NT2/D1 (cell line): ENCODE measurements around the gene PSMB11.

Experiments used
- DNase-seq: peaks from one replicate; pipeline ENCODE4 v3.0.0-alpha.2; 2011; ENCODE audit warnings: low read depth, low spot score
- H3K27me3 ChIP-seq: 2 replicates; pipeline ENCODE4 v1.6.0; 2011; ENCODE audit warnings: mild to moderate bottlenecking; ENCODE audit not compliant: insufficient read length, insufficient read depth
- H3K36me3 ChIP-seq: 2 replicates; pipeline ENCODE4 v1.6.1; 2011; ENCODE audit warnings: mild to moderate bottlenecking, low read length, mixed read lengths; ENCODE audit not compliant: insufficient read depth, insufficient read length
- H3K4me1 ChIP-seq: 2 replicates; pipeline ENCODE4 v1.5.1; 2011; ENCODE audit not compliant: insufficient read depth, insufficient read length
- H3K4me3 ChIP-seq: 2 replicates; pipeline ENCODE4 v1.5.1; 2011; ENCODE audit warnings: low read depth; ENCODE audit not compliant: insufficient read length
- H3K9ac ChIP-seq: 2 replicates; pipeline ENCODE4 v1.6.0; 2011; ENCODE audit warnings: low read depth; ENCODE audit not compliant: insufficient read length
- H3K9me3 ChIP-seq: 2 replicates; pipeline ENCODE4 v1.5.1; 2011; ENCODE audit warnings: mild to moderate bottlenecking, low read length; ENCODE audit not compliant: insufficient read depth
- SUZ12 ChIP-seq: IDR thresholded peaks from 2 replicates; pipeline ENCODE4 v1.6.1; 2011; ENCODE audit not compliant: insufficient read length, insufficient read depth; ENCODE audit errors: extremely low read depth
- YY1 ChIP-seq: IDR thresholded peaks from 2 replicates; pipeline ENCODE4 v1.6.1; 2011; ENCODE audit not compliant: insufficient read length, insufficient read depth
- ZNF274 ChIP-seq: IDR thresholded peaks from 2 replicates; pipeline ENCODE4 v1.6.1; 2011; ENCODE audit warnings: mild to moderate bottlenecking, low read depth, low read length

PSMB11 gene

DNA sequence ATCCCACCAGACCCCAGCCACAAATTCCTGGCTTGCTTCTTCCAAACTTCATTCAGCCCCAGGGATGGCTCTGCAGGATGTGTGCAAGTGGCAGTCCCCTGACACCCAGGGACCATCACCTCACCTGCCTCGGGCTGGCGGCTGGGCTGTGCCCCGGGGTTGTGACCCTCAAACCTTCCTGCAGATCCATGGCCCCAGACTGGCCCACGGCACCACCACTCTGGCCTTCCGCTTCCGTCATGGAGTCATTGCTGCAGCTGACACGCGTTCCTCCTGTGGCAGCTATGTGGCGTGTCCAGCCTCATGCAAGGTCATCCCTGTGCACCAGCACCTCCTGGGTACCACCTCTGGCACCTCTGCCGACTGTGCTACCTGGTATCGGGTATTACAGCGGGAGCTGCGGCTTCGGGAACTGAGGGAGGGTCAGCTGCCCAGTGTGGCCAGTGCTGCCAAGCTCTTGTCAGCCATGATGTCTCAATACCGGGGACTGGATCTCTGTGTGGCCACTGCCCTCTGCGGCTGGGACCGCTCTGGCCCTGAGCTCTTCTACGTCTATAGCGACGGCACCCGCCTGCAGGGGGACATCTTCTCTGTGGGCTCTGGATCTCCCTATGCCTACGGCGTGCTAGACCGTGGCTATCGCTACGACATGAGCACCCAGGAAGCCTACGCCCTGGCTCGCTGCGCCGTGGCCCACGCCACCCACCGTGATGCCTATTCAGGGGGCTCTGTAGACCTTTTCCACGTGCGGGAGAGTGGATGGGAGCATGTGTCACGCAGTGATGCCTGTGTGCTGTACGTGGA is at the start of gene PSMB11:
Gene PSMB11, plus strand, starts transcription at position 51 of the 804 bp plus-strand sequence. Its CDS starts 14 bp downstream, at position 65.
- Histone ChIP-seq H3K27me3 (no peaks in the 10 kb centered on the region), H3K36me3 (no peaks in the 10 kb centered on the region), H3K4me3 (no peak within 1 kb of the TSS), H3K9ac (no peak within 1 kb of the TSS), H3K9me3 (no peaks in the 10 kb centered on the region), H3K4me1 (no peaks in the 10 kb centered on the region)
- TF ChIP-seq ZNF274 (no peak), SUZ12 (no peak), YY1 (no peak)
- no peak for DNase-seq

- Histone ChIP-seq H3K4me3 (no peak overlapping the region), H3K4me1 (no peaks in the 10 kb centered on the region), H3K9me3 (no peaks in the 10 kb centered on the region), H3K27me3 (no peaks in the 10 kb centered on the region), H3K9ac (no peak overlapping the region), H3K36me3 (peaks cover 5% of the 10 kb centered on the region)
- DNase-seq, result no peak
- no peak for TF ChIP-seq ZNF274
- TF ChIP-seq YY1, result no peak
Observed at GRCh38 chr14:22993517-22993916, 48.5 kb upstream of the PSMB11 start.

- Histone ChIP-seq H3K9me3 (no peaks in the 10 kb centered on the region), H3K4me3 (no peak overlapping the region), H3K36me3 (peaks cover 6% of the 10 kb centered on the region), H3K27me3 (no peaks in the 10 kb centered on the region), H3K9ac (no peak overlapping the region), H3K4me1 (no peaks in the 10 kb centered on the region)
- TF ChIP-seq SUZ12 (no peak), ZNF274 (no peak), YY1 (no peak)
- DNase-seq, result no peak
Observed at GRCh38 chr14:22994762-22995275, 47.2 kb upstream of the PSMB11 start.

GRCh38 chr14:22995889-22996625 is 46.0 kb upstream of the PSMB11 start:
- Histone ChIP-seq H3K4me3 (no peak overlapping the region), H3K9me3 (no peaks in the 10 kb centered on the region), H3K27me3 (no peaks in the 10 kb centered on the region), H3K9ac (no peak overlapping the region), H3K4me1 (no peaks in the 10 kb centered on the region), H3K36me3 (peaks cover 4% of the 10 kb centered on the region)
- DNase-seq, result no peak
- TF ChIP-seq YY1, result no peak
- no peak for TF ChIP-seq SUZ12
- TF ChIP-seq ZNF274, result no peak

DNA sequence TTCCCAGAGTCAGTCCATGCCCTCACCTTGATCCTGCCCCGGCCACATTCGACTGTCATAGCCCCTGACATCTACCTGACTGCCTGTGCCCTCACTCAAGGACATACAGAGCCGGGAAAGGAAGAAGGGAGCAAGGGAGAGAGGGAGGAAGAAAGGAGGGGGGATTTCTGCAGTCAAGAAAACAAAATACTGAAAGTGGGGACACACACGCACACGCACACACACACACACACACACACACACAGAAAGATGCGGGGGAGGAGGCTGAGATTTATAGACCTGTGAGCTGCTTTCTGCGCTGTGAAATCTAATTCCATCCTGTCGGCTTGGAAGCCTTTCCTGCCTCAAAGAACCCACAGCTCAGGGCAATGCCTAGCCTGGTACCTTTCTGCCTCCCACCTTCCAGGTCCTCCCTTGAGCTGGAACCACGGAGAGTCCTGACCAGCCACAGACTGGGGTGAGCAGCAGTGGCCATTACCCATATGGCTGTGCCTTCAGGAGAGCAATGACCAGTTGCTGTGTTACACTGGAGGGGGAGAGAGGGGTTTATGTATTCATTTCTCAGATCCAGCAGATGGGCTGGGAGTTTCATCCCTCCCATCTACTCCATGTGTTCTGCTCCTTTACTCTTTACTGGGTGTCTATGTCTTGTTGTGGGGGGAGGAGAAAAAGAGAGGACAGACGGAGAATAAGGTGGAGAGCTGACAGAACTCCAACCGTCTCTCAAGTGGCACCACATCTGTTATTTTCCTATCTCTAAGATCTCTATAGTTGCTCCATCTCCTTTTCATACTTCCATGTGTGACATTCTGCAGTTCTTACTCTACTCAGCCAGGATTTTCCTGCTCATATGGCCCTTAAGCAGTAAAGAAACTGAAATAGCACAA is 45.0 kb upstream of the PSMB11 start:
- TF ChIP-seq SUZ12 (no peak), ZNF274 (no peak), YY1 (no peak)
- Histone ChIP-seq H3K9ac (no peak overlapping the region), H3K9me3 (no peaks in the 10 kb centered on the region), H3K4me1 (no peaks in the 10 kb centered on the region), H3K27me3 (no peaks in the 10 kb centered on the region), H3K4me3 (no peak overlapping the region), H3K36me3 (peaks cover 4% of the 10 kb centered on the region)
- no peak for DNase-seq

DNA sequence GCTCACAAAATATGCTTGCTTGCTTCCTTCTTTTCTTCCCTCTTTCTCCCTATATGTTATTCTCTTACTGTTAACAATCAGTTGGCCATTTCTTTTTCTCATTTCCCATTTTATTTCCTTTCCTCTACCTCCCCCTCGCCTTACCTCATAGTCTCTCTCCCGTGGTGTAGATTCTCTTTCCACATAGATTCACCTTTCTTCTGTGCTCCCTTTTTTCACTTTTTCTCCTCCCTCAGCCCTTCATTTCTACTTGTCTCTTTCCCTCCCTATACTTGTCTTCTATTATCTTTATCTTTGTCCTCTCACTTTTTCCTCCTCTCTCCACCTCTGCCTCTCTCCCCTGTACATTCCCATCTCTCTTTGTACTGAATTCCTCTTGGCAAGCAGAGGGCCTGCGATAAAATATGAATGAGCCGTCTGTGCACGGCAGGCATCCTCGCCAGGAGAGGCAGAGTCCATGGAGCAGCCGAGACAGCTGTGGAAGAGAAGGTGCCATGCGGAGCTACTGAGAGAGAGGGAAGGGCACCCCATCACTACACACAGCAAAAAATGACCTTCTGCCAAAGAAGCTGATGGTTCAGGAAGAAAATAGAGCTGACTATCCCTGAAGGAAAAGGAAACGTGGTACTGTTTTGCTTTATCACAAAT is 44.2 kb upstream of the PSMB11 start:
- H3K9me3 ChIP-seq, result no peaks in the 10 kb centered on the region
- DNase-seq, result no peak
- no peaks in the 10 kb centered on the region for H3K4me1 ChIP-seq
- TF ChIP-seq SUZ12 (no peak), ZNF274 (no peak), YY1 (no peak)
- H3K4me3 ChIP-seq, result no peak overlapping the region
- peaks cover 4% of the 10 kb centered on the region for H3K36me3 ChIP-seq
- H3K9ac ChIP-seq, result no peak overlapping the region
- H3K27me3 ChIP-seq, result no peaks in the 10 kb centered on the region
